HG02763 (cell line): ENCODE results near the gene TAS1R1.
A peak's percentile ranks its signal among the peaks of the same experiment; 100 is the strongest.
"Not testable (repeated sequence)": the region's sequence is repeated elsewhere in the genome, so short reads cannot be mapped to it uniquely, and the experiment has no call there.

Source experiments
- ATAC-seq: cut with Tn5 transposase; IDR thresholded peaks from one replicate; pipeline ENCODE4 v1.9.1; 2021; ENCODE audit warnings: mild to moderate bottlenecking, moderate library complexity; ENCODE audit not compliant: unreplicated experiment

The TAS1R1 gene

GRCh38 chr1:6588128-6588892 lies 33.2 kb downstream of the TAS1R1 start:
- ATAC-seq, result no peak

GRCh38 chr1:6588893-6589520 lies 33.9 kb downstream of the TAS1R1 start:
- ATAC-seq, result no peak

GRCh38 chr1:6590046-6590445 lies 34.9 kb downstream of the TAS1R1 start:
- no peak for ATAC-seq

- no peak for ATAC-seq
Observed at GRCh38 chr1:6591222-6591621, 36.1 kb downstream of the TAS1R1 start.

GRCh38 chr1:6591644-6592043 lies 36.5 kb downstream of the TAS1R1 start:
- no peak for ATAC-seq

GRCh38 chr1:6592441-6592840 lies 37.3 kb downstream of the TAS1R1 start:
- no peak for ATAC-seq

- ATAC-seq, result no peak
Observed at GRCh38 chr1:6592865-6593593, 37.9 kb downstream of the TAS1R1 start.

GRCh38 chr1:6593810-6594209 lies 38.7 kb downstream of the TAS1R1 start:
- no peak for ATAC-seq

GRCh38 chr1:6594977-6595740 lies 40.1 kb downstream of the TAS1R1 start:
- no peak for ATAC-seq

GRCh38 chr1:6596351-6596750 lies 41.2 kb downstream of the TAS1R1 start:
- no peak for ATAC-seq

GRCh38 chr1:6596886-6597776 lies 42.0 kb downstream of the TAS1R1 start:
- ATAC-seq, result no peak

GRCh38 chr1:6597777-6598131 lies 42.6 kb downstream of the TAS1R1 start:
- no peak for ATAC-seq

GRCh38 chr1:6599141-6599975 lies 44.3 kb downstream of the TAS1R1 start:
- ATAC-seq, result no peak

GRCh38 chr1:6599991-6600390 lies 44.9 kb downstream of the TAS1R1 start:
- not testable (repeated sequence) for ATAC-seq

GRCh38 chr1:6600410-6601048 lies 45.4 kb downstream of the TAS1R1 start:
- no peak for ATAC-seq

GRCh38 chr1:6601049-6601922 lies 46.2 kb downstream of the TAS1R1 start:
- ATAC-seq, result peak; percentile 23

- no peak for ATAC-seq
Observed at GRCh38 chr1:6601923-6602668, 47.0 kb downstream of the TAS1R1 start.
